HG03108 (cell line): Measurements from ENCODE around the gene MARK2.
A peak's percentile ranks its signal among the peaks of the same experiment; 100 is the strongest.
"Not testable (repeated sequence)": the region's sequence is repeated elsewhere in the genome, so short reads cannot be mapped to it uniquely, and the experiment has no call there.

ENCODE experiments used
- ATAC-seq: cut with Tn5 transposase; IDR thresholded peaks from one replicate; pipeline ENCODE4 v1.9.1; 2021; ENCODE audit warnings: moderate library complexity; ENCODE audit not compliant: unreplicated experiment

MARK2 gene

GRCh38 chr11:63853476-63853875 is 14.6 kb downstream of the MARK2 start:
- no peak for ATAC-seq

GRCh38 chr11:63854696-63855095 is 15.8 kb downstream of the MARK2 start:
- no peak for ATAC-seq

- no peak for ATAC-seq
Observed at GRCh38 chr11:63855975-63856374, 17.1 kb downstream of the MARK2 start.

DNA sequence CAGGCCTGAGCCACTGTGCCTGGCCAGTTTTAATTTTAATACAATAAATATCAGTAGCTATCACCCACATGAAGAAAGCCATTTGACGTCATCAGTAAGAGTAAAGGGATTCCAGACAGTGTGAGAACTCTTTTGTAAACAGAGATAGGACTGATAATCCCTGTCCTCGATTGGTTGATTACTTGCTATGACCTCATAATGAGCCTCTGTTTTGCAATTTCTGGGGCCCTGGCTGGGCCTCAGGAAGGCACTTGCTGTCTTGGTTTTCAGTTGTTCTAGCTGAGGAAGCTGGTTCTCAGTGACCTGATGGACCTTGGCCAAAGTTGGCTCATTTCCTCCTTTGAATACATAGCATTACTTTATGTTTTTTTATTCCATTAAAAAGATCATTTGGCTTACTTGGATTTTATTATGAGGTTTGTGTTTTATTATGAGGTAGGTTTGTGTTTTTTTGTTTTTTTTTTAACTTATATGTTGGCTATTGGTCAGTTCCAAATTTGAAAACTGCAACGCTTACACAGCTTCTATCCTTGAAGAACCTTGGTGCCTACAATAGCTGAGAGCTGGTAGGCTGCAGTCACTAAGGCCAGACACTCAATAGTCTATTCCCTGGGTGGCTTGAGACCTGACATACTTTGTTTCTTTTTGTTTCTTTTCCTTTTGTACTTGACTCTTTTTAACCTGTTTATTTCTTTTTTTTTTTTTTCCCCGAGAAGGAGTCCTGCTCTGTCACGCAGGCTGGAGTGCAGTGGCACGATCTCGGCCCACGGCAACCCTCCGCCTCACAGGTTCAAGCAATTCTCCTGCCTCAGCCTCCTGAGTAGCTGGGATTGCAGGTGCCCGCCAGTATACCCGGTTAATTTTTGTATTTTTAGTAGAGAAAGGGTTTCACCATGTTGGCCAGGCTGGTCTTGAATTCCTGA is 20.0 kb downstream of the MARK2 start:
- no peak for ATAC-seq

DNA sequence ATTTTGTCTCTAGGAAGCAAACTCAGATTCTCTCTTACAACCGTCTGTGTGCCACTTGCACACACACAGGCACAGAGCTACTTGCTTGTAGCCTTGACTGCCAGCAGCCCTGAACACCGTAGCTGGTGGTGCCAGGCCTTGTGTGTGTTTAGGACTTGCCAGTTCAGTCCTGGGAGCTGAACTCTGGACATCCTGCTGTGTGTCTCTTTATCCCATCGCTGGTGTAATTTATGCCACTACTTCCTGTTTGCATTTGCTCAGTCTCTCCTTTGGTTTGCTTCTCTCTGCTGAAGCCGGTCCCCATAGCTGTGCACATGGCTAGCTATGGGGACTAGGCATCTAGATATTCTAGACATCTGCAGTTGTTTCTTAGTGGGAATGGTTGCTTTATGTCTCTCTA is 24.0 kb downstream of the MARK2 start:
- no peak for ATAC-seq

DNA sequence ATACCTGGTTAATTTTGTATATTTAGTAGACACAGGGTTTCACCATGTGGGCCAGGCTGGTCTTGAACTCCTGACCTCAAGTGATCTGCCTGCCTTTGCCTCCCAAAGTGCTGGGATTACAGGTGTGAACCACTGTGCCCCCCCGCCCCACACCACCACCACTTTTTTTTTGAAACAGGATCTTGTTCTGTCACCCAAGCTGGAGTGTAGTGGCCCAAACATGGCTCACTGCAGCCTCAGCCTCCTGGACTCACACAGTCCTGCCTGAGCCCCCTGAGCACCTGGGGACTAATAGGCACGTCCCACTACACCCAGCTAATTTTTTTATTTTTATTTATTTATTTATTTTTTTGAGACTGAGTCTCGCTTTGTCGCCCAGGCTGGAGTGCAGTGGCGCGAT is 24.7 kb downstream of the MARK2 start:
- ATAC-seq, result not testable (repeated sequence)

DNA sequence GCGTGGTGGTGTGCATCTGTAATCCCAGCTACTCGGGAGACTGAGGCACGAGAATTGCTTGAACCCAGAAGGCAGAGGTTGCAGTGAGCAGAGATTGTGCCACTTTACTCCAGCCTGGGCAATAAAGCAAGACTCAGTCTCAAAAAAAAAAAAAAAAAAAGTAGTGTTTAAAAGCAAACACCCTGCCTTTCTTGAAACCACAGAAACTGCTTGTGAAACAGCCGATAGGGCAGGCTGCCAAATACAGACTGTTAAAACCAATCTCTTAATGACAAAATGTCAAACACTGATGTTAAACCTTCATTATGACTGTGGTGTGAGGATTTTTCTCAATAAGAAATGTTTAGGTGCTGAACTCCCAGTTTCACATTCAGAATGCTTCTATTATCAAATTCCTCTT is 27.3 kb downstream of the MARK2 start:
- peak; percentile 64 for ATAC-seq

GRCh38 chr11:63867511-63867910 is 28.6 kb downstream of the MARK2 start:
- no peak for ATAC-seq

DNA sequence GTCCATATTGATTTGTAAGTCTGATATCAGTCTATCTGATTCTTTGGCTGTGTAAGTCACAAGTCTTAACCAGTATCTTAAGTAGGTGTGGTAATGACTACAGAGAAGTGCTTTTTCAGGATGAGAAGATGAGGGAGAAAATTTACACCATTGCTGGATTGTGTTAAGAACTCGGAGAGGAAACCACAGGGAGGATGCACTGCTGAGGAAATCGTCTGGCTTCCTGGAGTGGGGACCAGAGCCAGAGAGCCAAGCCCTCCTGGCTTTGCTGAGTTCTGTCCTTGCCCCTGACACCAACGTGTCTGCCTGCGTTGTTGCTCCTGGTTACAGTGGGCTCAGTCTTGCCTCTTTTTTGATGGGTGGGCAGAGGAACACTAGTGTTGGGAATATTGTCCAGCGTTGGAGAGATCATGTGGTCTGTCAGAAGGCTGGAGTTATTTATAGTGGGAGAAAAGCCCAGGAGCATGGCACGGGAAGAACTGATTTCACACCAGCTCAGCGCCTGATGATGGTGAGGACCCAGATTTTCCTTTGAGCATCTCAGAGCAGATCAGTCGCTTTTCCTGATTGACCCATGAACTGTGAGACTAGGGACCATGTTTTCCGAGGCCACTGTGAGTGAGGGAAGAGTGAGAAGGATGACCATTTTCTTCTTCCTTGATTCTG is 29.6 kb downstream of the MARK2 start:
- ATAC-seq, result no peak

- no peak for ATAC-seq
Observed at GRCh38 chr11:63869171-63869591, 30.3 kb downstream of the MARK2 start.

DNA sequence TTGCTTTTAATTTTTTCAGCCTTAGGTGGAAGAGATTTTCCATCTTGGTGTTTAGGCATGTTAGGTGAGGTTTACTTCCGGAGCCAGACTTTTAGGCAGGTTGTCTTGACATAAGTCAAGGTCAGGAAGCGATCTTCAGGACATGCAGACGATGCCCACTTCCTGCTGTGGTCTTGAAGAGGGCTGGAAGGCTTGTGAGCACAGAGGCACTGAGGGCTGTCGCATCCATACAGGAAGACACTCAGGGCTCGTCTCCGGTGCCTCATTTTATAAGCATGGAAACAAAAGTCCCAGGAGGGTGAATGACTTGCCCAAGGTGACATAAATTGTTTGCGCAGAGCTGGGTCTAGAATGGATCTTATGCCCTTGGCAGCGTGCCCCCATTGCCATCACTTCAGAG is 30.8 kb downstream of the MARK2 start:
- no peak for ATAC-seq

DNA sequence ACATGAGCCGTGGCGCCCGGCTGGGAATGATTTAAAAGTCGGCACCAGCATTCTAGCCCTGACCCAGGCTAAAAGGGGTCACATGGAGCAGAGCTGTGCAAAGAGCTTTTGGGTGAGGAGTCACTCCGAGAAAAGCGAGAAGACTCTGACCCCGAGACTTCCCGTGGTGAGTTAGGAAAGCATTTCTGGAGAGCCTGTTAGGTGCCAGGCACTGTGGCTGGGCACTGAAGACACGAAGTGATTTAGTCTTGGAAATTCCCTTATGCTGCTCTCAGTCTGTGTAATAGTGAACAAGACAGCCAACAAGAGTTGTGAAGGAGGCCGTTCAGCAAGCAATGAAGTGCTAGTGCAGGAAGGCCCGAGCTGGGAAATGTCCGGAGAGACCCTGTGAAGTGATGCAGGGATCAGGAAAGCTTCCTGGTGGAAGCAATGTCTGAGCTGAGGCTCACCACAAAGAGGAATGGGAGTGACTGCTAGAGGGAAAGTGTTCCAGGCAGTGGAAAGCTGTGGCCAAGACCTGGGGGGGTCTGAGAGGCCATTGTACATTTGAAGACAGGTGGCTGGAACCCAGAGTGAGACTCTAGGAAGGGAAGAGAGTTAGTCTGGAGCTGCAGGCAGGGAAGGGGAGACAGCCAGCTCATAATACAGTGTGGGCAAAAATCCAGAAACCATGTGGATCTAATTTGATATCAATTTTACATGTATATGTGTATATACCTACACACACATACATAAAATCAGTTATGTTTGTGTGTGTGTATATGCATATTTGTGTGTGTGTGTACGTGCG is 31.6 kb downstream of the MARK2 start:
- ATAC-seq, result no peak

GRCh38 chr11:63871962-63872799 is 33.3 kb downstream of the MARK2 start:
- ATAC-seq, result peak; percentile 93

DNA sequence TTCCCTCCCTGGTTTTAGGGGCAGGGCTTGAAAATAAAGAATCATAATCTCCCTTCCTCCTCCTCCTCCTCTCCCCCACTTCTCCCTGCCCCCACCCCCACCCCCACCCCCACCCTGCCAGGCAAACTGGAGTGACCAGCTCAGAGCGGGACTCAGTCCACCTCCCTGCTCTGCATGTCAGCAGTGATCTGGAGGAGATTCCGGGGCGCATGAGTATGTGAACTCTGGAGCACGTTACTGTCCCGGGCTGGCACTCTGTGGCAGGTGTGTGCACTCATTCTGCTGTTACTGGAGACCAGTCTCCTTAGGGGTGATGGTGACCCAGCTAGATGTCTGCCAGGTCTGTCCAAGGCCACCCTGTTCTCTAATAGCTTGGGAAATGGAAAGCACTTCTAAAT is 33.9 kb downstream of the MARK2 start:
- ATAC-seq, result no peak

DNA sequence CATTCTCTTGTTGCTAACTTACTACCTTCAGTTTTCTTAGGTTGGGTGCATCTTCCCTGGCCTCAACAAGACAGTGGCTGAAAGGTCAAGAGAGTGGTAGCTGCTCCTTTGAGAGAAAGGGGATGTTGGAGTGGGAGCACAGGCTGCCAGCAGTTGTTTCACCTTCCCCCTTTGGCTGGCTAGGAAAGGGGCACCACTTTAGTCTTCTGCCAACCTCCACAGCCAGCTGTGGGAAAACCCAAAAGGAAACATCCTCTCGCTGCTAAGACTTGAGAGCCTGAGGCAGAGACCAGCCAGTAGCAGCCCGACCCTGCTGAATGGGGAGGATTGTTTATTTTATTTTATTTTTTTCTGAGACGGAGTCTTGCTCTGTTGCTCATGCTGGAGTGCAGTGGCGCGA is 34.4 kb downstream of the MARK2 start:
- ATAC-seq, result no peak

DNA sequence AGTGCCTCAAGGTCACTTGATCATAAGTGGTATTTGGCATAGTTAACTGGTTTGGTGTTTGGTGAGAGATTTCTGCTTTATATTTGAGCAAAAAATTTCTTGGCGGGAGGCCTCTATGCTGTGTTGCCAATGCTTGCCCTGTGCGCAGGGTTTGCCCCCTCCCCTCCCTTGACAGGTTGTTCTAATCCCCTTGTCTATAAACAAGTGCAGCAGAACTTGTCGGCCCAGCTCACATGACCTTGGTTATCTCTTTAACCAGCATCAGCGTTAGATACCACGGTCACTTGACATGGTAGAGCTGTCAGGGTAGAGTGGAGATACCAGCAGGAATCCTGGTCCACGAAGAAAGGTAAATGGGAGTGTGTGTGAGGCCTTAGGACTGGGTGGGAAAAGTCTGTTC is 35.6 kb downstream of the MARK2 start:
- no peak for ATAC-seq

DNA sequence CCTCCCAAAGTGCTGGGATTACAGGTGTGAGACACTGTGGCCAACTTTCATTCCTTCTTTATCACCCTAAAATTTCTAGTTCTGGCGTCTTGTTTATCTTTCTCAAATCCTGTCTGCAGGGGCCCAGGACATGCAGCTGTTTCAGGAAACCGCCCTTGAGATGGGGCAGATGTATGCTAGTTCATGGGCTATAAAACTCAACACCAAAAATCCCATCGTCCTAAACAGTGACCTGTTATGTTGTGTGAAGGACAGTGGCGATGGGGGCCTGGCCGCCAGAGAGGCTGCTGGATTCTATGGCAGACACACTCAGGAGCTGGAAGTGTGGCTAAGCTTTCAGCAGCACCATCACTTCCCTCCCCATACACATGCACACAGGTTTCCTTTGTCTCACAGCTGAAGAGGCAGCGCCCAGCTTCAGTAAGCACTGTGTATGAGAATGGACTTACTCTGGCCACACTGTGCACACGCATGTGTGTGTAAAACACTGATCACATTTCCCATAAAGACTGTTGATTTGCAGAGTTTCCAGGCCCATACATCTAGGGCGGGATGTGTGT is 36.7 kb downstream of the MARK2 start:
- no peak for ATAC-seq

DNA sequence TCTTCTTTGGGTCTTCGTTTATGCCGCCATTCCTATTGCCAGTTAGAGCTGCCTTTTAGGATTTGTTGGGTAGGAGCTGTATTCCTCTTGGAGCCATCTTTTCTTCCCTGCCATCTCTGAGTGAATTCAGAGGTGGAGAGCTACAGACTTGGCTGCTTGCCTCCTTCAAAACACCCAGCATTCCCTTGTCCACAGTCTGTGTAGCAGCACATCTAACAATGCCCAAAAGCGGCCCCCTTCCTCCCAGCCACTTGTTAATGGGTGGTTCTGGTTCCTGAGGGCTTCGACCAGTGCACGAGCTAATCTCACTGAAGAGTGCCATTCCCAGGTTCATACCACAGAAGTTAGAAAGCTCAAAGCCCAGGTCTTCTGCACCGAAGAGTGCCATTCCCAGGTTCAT is 37.7 kb downstream of the MARK2 start:
- ATAC-seq, result no peak

DNA sequence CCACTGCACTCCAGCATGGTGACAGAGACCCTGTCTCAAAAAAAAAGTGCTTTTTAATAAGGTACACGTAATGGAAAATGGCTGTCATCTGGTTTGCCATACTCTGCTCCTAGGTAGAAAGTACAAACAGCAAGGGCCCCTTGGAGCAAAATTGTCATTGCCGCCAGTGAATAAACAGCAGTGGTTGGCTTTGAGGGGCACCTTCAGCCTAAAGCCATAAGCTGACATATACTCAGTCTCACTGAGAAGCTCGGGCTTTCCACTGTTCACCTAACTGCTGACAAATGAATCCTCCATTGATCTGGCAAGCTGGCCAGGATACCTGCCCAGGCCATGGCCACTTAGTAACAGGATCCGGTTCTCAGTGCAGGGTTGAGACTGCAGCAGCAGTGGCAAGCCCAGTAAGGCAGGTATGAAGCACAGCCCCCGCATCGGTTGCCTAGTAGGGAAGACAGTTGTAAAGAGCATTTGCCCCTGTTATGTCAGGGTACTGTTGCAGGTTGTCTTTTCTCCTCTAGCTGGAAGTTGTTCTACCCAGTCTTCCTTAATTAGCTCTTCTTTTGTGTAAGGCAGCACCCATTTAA is 38.8 kb downstream of the MARK2 start:
- no peak for ATAC-seq
